SH-SY5Y (cell line): ENCODE data around the gene ASIC4.

ENCODE experiments used
- GATA2 ChIP-seq: IDR thresholded peaks from 2 replicates; pipeline ENCODE4 v1.6.1; 2011; ENCODE audit warnings: mild to moderate bottlenecking, low read depth, low read length
- GATA3 ChIP-seq: IDR thresholded peaks from 2 replicates; pipeline ENCODE4 v1.6.1; 2011; ENCODE audit warnings: low read depth, mild to moderate bottlenecking, low read length, moderate library complexity

- TF ChIP-seq GATA2 (no peak), GATA3 (no peak)
Observed at GRCh38 chr2:219537657-219538488, 23.6 kb downstream of the ASIC4 start.
